ENCODE data around the gene QRICH1. TPM values are rescaled to one million over a fixed set of nuclear protein-coding genes. Genes with fewer than 3 reads are reported as not detected.

Gene QRICH1
- total and polyA plus RNA-seq, 2 of the 13 experiments (the other 11 are each of a cell fraction or from before 2014, with no cell fraction given), result 52.6 to 102 TPM

GRCh38 chr3:49006408-49007067 lies 87.3 kb downstream of the QRICH1 start (continued):
- TF ChIP-seq KLF11 (CRISPR knock-in tag; IDR thresholded peaks at IDR 0.05), result no peak
- no peak for TF ChIP-seq ZSCAN31 (CRISPR knock-in tag; IDR thresholded peaks at IDR 0.05; ENCODE audit: low read depth)
- TF ChIP-seq ZNF282 (IDR thresholded peaks at IDR 0.05; ENCODE audit: partially characterized antibody), result no peak
- no peak for TF ChIP-seq HMGA1 (CRISPR knock-in tag; conservative IDR thresholded peaks at IDR 0.05)
- TF ChIP-seq ZNF670 (CRISPR knock-in tag; IDR thresholded peaks at IDR 0.05; ENCODE audit: borderline replicate concordance), result peak; percentile 11; the same call in 1 of the 2 replicates

- no peak for ATAC-seq
- TF ChIP-seq ZNF574 (CRISPR knock-in tag; IDR thresholded peaks at IDR 0.05) (peak; percentile 52; the same call in 1 of the 2 replicates), KLF13 (CRISPR knock-in tag; IDR thresholded peaks at IDR 0.05) (no peak)
- peak overlapping the region; percentile 89 for H3K9ac ChIP-seq (ENCODE audit: insufficient read depth, low read depth, low read length)
- no peak for FAIRE-seq
- no TSS peak for BruUV-seq (replicated peaks)
- H3K4me3 ChIP-seq (replicated peaks in 1 of 3; ENCODE audit: insufficient read depth in 1 of 3, low read depth in 2 of 3, low read length in 3 of 3), result peak overlapping the region; percentile 71 to 88 (median 74); a peak in 5 of 6 replicates
- CTCF ChIA-PET (ENCODE audit: low intra/inter-chr PET ratio, low total read pairs), result no interaction called here
- H3K79me2 ChIP-seq (ENCODE audit: insufficient read depth, low read length), result peaks cover 20% of the 10 kb centered on the region
- POLR2A ChIA-PET, result interaction anchor here (1.7 to 12.8 kb wide), 7 partner anchors 8 to 266 kb away, joined by 5 to 280 read pairs (median 26); partner anchors contain the start of genes DALRD3, IMPDH2, LAMB2 and NDUFAF3
- H3K9me3 ChIP-seq (ENCODE audit: low read length), result no peaks in the 10 kb centered on the region
- H3K27ac ChIP-seq (ENCODE audit: extremely low read length, insufficient read depth, low read length), result no peak overlapping the region
- H2AFZ ChIP-seq (ENCODE audit: low read length), result no peak overlapping the region
- no peak for DNase-seq (ENCODE audit: low spot score)
- H4K20me1 ChIP-seq (ENCODE audit: insufficient read depth, low read length), result peaks cover 8% of the 10 kb centered on the region
- peaks cover 68% of the 10 kb centered on the region for H3K4me1 ChIP-seq (ENCODE audit: insufficient read depth, low read length)
- H3K4me2 ChIP-seq (ENCODE audit: low read depth, low read length), result peak overlapping the region; percentile 92
- intact Hi-C loops (cut with micrococcal nuclease; ENCODE audit: unreplicated experiment) (no loop called here), in situ Hi-C loops (cut with HindIII; ENCODE audit: extremely low pct_ligation_motif_present, low pct_unique_long_range_greater_than_20kb) (no loop called here)
- no peaks in the 10 kb centered on the region for H3K36me3 ChIP-seq (replicated peaks in 1 of 2; ENCODE audit: control insufficient read depth in 1 of 2, insufficient read depth in 2 of 2, low read length in 2 of 2)
- no peaks in the 10 kb centered on the region for H3K27me3 ChIP-seq (ENCODE audit: control insufficient read depth in 1 of 2, insufficient read depth in 2 of 2, low read length in 2 of 2)
- WGBS (ENCODE audit: low lambda C conversion rate), result 85% methylated on average over 4 of the region's 5 CpGs
Observed at GRCh38 chr3:49005998-49006397, 87.9 kb downstream of the QRICH1 start.

Measured in HepG2 (cell line).